Endothelial cell of umbilical vein (primary cell): Measurements from ENCODE around the gene ASB6. TPM values are rescaled to one million over a fixed set of nuclear protein-coding genes. Genes with fewer than 3 reads are reported as not detected.

Experiments used
- BruUV-seq: library from RNA; stranded (reverse); fragments of 400-500 nt; replicated peaks from 2 replicates; lab custom pipeline; 2021; lab: Mats Ljungman, UMichigan
- CTCF ChIA-PET: fragments of 300-600, 350-600 bp; sonication (Branson Sonifier 250); formaldehyde crosslinking; loops from one replicate; lab custom pipeline; 2021; ENCODE audit warnings: antibody characterized with exemption, inconsistent platforms; lab: Charles Lee
- POLR2A ChIA-PET: fragments of 300-600, 350-600 bp; sonication (Branson Sonifier 250); formaldehyde crosslinking; loops from one replicate; lab custom pipeline; 2021; ENCODE audit warnings: antibody characterized with exemption, inconsistent platforms; lab: Charles Lee
- DNase-seq: peaks from one replicate; pipeline ENCODE4 v3.0.0-alpha.2; 2011; ENCODE audit warnings: low read depth, low spot score
- FAIRE-seq: peaks from 2 replicates; lab custom pipeline; 2011; peaks lifted over from hg19 to GRCh38; lab: Jason Lieb, UNC
- H2AFZ ChIP-seq: 2 replicates; pipeline ENCODE4 v1.6.0; 2012; ENCODE audit warnings: low read depth, low read length, control low read depth, inconsistent platforms
- H3K27ac ChIP-seq: 2 replicates; pipeline ENCODE4 v1.5.1; 2011; ENCODE audit warnings: low read depth, mild to moderate bottlenecking, control low read depth, low read length, moderate library complexity; ENCODE audit not compliant: insufficient read depth
- H3K27me3 ChIP-seq, 2 experiments: 2 replicates each; pipeline versions ENCODE4 v1.6.0 to v1.6.1; 2011; ENCODE audit warnings: low read length in 2 of 2, mixed read lengths in 1 of 2; ENCODE audit not compliant: control insufficient read depth in 2 of 2, insufficient read depth in 2 of 2
- H3K36me3 ChIP-seq, 2 experiments: 2 replicates in 1 of 2; 3 replicates in 1 of 2; pipeline ENCODE4 v1.5.1; 2011; ENCODE audit warnings: low read length in 2 of 2, mild to moderate bottlenecking in 1 of 2, moderate library complexity in 1 of 2; ENCODE audit not compliant: control insufficient read depth in 2 of 2, insufficient read depth in 2 of 2; ENCODE audit errors: extremely low read depth in 1 of 2
- H3K4me1 ChIP-seq: 3 replicates; pipeline ENCODE4 v1.5.1; 2011; ENCODE audit warnings: mild to moderate bottlenecking, low read length; ENCODE audit not compliant: control insufficient read depth, insufficient read depth; ENCODE audit errors: extremely low read depth
- H3K4me2 ChIP-seq: 2 replicates; pipeline ENCODE4 v1.6.1; 2011; ENCODE audit warnings: low read length, control low read depth, mixed read lengths; ENCODE audit not compliant: insufficient read depth
- H3K4me3 ChIP-seq, 3 experiments: fragments of 200-600 bp in 1 of 3; sonication (generic), shearing (Covaris generic) in 1 of 3; replicated peaks in 1 of 3; 2 replicates each; pipeline ENCODE4 v1.5.1; 2011 to 2016; ENCODE audit warnings: control low read depth in 3 of 3, low read length in 3 of 3, mild to moderate bottlenecking in 2 of 3, inconsistent platforms in 1 of 3, low read depth in 1 of 3, moderate library complexity in 1 of 3; ENCODE audit not compliant: insufficient read depth in 1 of 3
- H3K79me2 ChIP-seq: 2 replicates; pipeline ENCODE4 v1.6.0; 2012; ENCODE audit warnings: low read length, inconsistent platforms; ENCODE audit not compliant: control insufficient read depth, insufficient read depth
- H3K9ac ChIP-seq: replicated peaks from 2 replicates; pipeline ENCODE3; 2011; ENCODE audit warnings: low read length, control low read depth; ENCODE audit not compliant: insufficient read depth; ENCODE audit errors: extremely low read depth
- H3K9me1 ChIP-seq: replicated peaks from 3 replicates; pipeline ENCODE4 v1.6.0; 2011; ENCODE audit warnings: mild to moderate bottlenecking, low read length; ENCODE audit not compliant: control insufficient read depth, insufficient read depth; ENCODE audit errors: extremely low read depth
- H3K9me3 ChIP-seq: replicated peaks from 2 replicates; pipeline ENCODE4 v1.5.1; 2012; ENCODE audit warnings: low read length, inconsistent platforms; ENCODE audit not compliant: control insufficient read depth, insufficient read depth
- H4K20me1 ChIP-seq: replicated peaks from 2 replicates; pipeline ENCODE3; 2011; ENCODE audit warnings: mild to moderate bottlenecking, low read length; ENCODE audit not compliant: control insufficient read depth, insufficient read depth; ENCODE audit errors: extremely low read depth
- EZH2 ChIP-seq: IDR thresholded peaks from 2 replicates; pipeline ENCODE4 v1.6.1; 2012; ENCODE audit warnings: borderline replicate concordance, low read depth, mild to moderate bottlenecking, moderate library complexity, low read length, inconsistent platforms; ENCODE audit not compliant: severe bottlenecking
- FOS ChIP-seq: IDR thresholded peaks from 2 replicates; pipeline ENCODE4 v1.6.1; 2011; ENCODE audit warnings: mild to moderate bottlenecking, low read length, moderate library complexity, borderline replicate concordance; ENCODE audit not compliant: insufficient read depth
- GATA2 ChIP-seq: IDR thresholded peaks from 2 replicates; pipeline ENCODE4 v1.7.0; 2011; ENCODE audit warnings: low read depth, mild to moderate bottlenecking, moderate library complexity, mixed read lengths, low read length; ENCODE audit not compliant: insufficient read length, insufficient read depth
- JUN ChIP-seq: IDR thresholded peaks from 2 replicates; pipeline ENCODE4 v1.6.1; 2011; ENCODE audit warnings: borderline replicate concordance, low read depth; ENCODE audit not compliant: insufficient read length, insufficient read depth
- MYC ChIP-seq: IDR thresholded peaks from one replicate; pipeline ENCODE4 v1.6.1; 2011; ENCODE audit warnings: mild to moderate bottlenecking, low read depth, low read length
- POLR2A ChIP-seq: IDR thresholded peaks from 2 replicates; pipeline ENCODE4 v1.6.1; 2012; ENCODE audit warnings: low read depth, mild to moderate bottlenecking, control low read depth, low read length
- POLR2AphosphoS5 ChIP-seq: IDR thresholded peaks from 2 replicates; pipeline ENCODE4 v1.6.1; 2012; ENCODE audit warnings: low read depth, mild to moderate bottlenecking, control low read depth, low read length, moderate library complexity; ENCODE audit not compliant: insufficient read depth
- dilution Hi-C: fragments of 300-500 bp; cut with MboI; formaldehyde crosslinking; loops from one replicate; pipeline ENCODE4 v1.15.0; 2019; ENCODE audit warnings: low sequenced_read_pairs; ENCODE audit not compliant: extremely low pct_ligation_motif_present
- intact Hi-C: fragments of 100-400 bp; cut with micrococcal nuclease; formaldehyde crosslinking; loops from one replicate; pipeline ENCODE4 v1.10.0; 2022
- polyA plus RNA-seq, 4 experiments: library from polyadenylated mRNA; depleted of rRNA in 3 of 4; stranded (reverse) in 3 of 4; unstranded in 1 of 4; fragments of >200 nt; gene quantifications; 2 replicates each; pipeline versions ENCODE4 v1.2.1 to v1.2.3, GENCODE V29; 2011 to 2012; ENCODE audit warnings: missing spikeins in 1 of 4
- total RNA-seq: library from RNA; stranded (reverse); gene quantifications from 2 replicates; pipeline ENCODE4 v1.2.3, GENCODE V29; 2021
- TF ChIP-seq, protein P1 (sequence below), 2 donors: IDR thresholded peaks; 1 replicate in 1 of 2; 2 replicates in 1 of 2; pipeline ENCODE4 v1.5.1; 2011; ENCODE audit warnings: low read length in 2 of 2, mild to moderate bottlenecking in 2 of 2, moderate library complexity in 2 of 2, control low read depth in 1 of 2, inconsistent platforms in 1 of 2, low read depth in 1 of 2; ENCODE audit not compliant: insufficient read depth in 1 of 2; ENCODE audit errors: extremely low read depth in 1 of 2
- TF ChIP-seq, protein P2 (sequence below): IDR thresholded peaks from 2 replicates; pipeline ENCODE4 v1.6.1; 2011; ENCODE audit not compliant: insufficient read depth, insufficient read length

ASB6 gene
- total and polyA plus RNA-seq, 2 donors (not counting 3 experiments of a cell fraction or from before 2014, with no cell fraction given) = 20.3 to 23.8 TPM

- Histone ChIP-seq H2AFZ (no peak overlapping the region), H3K4me2 (no peak overlapping the region), H3K9me1 (no peaks in the 10 kb centered on the region), H3K79me2 (peaks cover 65% of the 10 kb centered on the region), H4K20me1 (no peaks in the 10 kb centered on the region), H3K27ac (no peak overlapping the region), H3K9me3 (no peaks in the 10 kb centered on the region), H3K4me1 (peaks cover 7% of the 10 kb centered on the region), H3K9ac (no peak overlapping the region), H3K27me3 (no peaks in the 10 kb centered on the region), H3K36me3 (peaks cover 10 to 30% of the 10 kb centered on the region in 2 experiments), H3K4me3 (no peak overlapping the region)
- FAIRE-seq (no peak), DNase-seq (no peak)
- POLR2A ChIA-PET = no interaction called here
- CTCF ChIA-PET = interaction anchor here (1.0 kb wide), 1 partner anchor 9 kb away, joined by 3 read pairs; no protein-coding TSS in a partner anchor
- intact Hi-C loops = no loop called here
- dilution Hi-C loops = no loop called here
- no TSS peak for BruUV-seq
- TF ChIP-seq, protein P1, sequence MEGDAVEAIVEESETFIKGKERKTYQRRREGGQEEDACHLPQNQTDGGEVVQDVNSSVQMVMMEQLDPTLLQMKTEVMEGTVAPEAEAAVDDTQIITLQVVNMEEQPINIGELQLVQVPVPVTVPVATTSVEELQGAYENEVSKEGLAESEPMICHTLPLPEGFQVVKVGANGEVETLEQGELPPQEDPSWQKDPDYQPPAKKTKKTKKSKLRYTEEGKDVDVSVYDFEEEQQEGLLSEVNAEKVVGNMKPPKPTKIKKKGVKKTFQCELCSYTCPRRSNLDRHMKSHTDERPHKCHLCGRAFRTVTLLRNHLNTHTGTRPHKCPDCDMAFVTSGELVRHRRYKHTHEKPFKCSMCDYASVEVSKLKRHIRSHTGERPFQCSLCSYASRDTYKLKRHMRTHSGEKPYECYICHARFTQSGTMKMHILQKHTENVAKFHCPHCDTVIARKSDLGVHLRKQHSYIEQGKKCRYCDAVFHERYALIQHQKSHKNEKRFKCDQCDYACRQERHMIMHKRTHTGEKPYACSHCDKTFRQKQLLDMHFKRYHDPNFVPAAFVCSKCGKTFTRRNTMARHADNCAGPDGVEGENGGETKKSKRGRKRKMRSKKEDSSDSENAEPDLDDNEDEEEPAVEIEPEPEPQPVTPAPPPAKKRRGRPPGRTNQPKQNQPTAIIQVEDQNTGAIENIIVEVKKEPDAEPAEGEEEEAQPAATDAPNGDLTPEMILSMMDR (IDR thresholded peaks at IDR 0.05; ENCODE audit: extremely low read depth in 1 of 2, insufficient read depth in 1 of 2, low read depth in 1 of 2, low read length in 2 of 2) = no peak
- TF ChIP-seq, protein P2, sequence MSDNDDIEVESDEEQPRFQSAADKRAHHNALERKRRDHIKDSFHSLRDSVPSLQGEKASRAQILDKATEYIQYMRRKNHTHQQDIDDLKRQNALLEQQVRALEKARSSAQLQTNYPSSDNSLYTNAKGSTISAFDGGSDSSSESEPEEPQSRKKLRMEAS = no peak
- TF ChIP-seq POLR2A (no peak), JUN (no peak), MYC (no peak), EZH2 (no peak), GATA2 (no peak), FOS (no peak), POLR2AphosphoS5 (no peak)
Observed at GRCh38 chr9:129632460-129632859, 9.5 kb downstream of the ASB6 start.
